NCI-H2171 treated with DMSO at 0.1 percent for 48 hours (cell line): ENCODE data around the gene ANXA2.
A peak's percentile ranks its signal among the peaks of the same experiment; 100 is the strongest.
"Not testable (repeated sequence)": the region's sequence is repeated elsewhere in the genome, so short reads cannot be mapped to it uniquely, and the experiment has no call there.

ENCODE experiments used
- DNase-seq: peaks from one replicate; lab custom pipeline; 2025; lab: John Stamatoyannopoulos, UW

The ANXA2 gene

DNA sequence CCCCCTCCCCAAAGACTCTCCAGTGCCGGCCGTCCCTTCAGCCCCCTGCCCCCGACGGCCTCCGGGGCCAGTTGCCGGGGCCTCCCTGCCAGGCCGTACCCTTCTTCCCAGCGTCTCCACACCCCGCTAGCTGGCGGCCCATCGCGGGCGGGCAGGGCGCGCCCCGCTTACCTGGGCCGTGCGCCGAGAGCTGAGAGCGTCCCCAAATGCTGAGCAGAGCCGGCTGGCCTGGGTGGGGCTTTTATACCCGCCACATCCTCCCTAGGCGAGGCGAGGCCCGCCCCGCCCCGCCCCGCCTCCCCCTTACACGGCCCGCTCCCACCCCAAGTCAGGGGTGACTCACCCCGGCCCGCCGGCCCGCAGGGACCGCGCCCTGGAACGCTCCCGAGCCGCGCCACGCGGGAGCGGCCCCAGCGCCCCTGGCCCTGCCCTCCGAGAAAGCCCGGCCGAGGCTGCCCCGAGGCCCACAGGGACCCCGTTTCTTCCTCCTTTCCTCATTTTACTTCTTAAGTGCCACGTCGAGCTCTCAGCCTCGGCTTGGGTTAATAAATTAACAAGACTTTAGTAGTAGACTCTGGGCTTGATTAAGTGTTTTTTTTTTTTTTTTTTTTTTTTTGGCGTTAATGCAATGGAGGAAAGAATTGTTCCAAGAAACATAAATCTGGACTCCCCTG lies at the start of gene ANXA2:
Gene ANXA2 (minus strand): TSS at position 215 of the 674 bp plus-strand sequence. CDS start 11,911 bp downstream, outside the sequence.
- peak; percentile 78 for DNase-seq

DNA sequence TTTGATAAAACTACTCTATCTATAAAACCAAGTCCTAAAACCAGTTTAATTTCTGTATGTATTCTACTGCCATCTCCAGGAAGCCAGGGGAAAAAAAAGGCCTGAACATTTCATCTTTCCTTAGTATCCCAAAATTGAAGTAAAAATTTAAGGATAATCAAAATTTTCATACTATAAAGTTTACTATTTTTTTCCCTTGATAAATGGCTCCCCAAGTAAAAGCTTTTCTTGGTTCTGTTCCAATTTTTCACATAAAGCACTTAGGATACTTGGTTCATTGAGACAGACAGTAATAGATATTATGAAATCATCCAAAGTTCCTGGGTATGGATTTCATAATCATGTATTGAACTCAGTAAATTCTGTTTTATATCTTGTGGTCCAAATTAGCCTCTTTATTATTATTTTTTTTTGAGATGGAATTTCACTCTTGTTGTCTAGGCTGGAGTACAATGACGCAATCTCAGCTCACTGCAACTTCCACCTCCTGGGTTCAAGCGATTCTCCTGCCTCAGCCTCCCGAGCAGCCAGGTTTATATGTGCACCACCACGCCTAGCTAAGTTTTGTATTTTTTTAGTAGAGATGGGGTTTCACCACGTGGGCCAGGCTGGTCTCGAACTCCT lies 46.6 kb upstream of the ANXA2 start:
- DNase-seq, result peak; percentile 41

DNA sequence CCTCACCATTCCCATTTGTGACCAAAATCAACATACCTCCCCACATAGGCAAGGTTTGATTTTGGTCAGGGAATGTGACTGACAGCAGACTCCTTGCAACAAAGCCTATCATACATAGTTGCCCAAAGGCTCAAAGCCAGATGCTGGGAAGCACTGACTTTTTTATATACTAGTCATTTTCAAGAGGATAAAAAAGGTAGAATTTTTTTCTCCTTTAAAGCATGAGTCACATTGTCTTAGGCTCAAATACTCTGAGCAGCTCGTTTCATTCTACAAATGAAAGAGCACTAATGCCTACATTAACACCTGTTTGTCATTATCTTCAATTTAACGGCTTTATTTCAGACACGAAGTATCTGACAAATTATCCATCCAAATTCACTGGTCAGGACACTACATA lies 45.0 kb upstream of the ANXA2 start:
- DNase-seq, result no peak

DNA sequence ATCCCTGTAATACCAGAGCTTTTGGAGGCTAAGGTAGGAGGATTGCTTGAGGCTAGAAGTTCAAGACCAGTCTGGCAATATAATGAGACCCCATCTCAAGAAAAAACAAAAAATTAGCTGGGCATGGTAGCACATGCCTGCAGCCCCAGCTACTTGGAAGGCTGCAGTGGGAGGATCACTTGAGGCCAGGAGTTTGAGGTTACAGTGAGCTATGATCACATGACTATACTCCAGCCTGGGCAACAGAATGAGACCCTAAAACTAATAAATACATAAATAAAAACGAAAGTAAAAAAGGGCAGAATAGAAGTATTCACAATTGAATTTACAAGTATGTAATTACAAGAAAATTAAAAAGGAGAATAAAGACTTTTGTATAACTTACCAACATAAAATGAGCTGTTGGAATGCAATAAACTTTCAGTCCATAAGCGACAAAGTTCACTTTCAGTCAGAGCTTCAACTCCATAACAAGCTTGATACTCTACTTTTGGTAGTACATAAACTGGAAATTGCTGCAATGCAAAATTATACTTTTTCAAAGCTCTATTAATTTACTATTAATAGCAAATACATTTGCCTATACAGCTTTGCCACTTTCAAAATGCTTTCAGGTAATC lies 44.4 kb upstream of the ANXA2 start:
- DNase-seq, result no peak

DNA sequence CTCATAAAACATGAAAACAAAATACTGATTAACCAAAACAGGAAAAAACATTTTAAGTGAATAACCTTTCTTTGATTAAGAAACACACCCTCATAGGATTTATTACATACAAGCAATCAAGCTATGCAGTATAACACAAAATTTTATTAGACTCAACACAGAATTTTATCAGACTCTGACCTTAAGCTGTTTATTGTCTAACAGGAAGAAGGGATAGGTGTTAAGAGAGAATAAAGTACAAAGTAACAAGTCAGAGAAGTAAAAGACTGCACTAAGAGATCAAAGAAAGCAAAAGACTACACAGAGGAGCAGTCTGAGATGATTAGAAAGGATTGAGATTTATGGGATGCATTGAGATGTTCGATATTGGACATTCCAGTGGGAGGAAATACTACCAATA lies 43.5 kb upstream of the ANXA2 start:
- DNase-seq, result no peak

DNA sequence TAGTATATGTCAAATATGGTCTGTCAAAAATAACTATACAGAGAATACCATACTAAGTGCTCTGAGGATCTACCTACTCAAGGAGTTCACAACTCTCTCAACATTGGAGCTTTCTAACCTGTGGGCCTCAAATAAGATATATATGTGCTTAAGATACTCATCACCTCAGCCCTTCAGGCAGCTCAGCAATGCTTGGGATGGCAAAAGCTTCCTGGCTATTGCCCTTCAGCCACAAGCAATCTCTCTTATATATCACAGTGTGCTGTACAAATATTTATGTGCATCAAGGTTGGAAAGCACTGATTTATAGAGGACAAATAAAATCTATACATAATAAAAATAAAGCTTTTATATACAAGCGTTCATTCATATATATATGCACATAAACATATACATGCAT lies 40.9 kb upstream of the ANXA2 start:
- DNase-seq, result no peak

DNA sequence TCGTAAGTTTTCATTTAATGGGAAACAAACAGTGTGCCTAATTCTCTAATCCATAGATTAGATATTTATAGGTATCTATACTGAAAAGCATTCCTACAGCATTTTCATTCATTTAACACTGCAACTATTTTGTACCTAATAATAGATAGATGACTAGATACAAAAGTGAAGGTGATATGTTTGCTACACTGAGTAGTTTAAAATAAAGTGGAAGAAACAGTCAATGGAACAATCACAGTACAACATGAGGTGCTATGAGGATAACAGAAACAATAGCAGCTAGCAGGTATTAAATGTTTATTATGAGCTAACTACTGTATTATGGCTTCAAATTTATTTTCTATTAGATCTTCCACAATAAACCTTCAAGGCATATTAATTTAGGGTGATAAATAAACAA lies 31.1 kb upstream of the ANXA2 start:
- no peak for DNase-seq

DNA sequence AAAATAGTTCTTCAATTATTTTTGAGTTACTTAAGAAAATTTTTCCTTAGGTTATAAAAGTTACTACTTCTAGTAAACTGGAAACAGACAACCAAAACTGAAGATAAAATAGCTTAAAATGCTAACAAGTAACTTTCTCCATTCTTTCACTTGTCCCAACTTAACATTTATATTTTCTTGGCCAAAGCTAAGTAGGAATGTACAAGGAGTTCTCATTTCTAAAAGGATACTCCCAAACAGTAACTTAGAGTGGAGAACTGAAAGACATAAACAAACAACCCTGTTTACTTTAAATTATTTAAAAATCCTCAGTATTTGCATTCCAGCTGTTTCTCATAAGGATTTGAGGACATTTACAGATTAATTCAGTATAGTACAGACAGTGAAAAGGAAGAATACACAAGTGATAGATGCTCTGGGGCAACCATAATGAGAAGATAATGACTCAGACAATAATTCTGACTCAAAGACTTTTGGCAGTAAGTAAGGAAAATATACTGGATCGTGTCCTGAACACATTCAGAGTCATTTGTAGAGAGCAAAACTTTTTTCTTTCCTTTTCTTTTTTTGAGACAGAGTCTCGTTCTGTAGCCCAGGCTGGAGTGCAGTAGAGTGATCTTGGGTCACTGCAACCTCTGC lies 29.2 kb upstream of the ANXA2 start:
- DNase-seq, result no peak

DNA sequence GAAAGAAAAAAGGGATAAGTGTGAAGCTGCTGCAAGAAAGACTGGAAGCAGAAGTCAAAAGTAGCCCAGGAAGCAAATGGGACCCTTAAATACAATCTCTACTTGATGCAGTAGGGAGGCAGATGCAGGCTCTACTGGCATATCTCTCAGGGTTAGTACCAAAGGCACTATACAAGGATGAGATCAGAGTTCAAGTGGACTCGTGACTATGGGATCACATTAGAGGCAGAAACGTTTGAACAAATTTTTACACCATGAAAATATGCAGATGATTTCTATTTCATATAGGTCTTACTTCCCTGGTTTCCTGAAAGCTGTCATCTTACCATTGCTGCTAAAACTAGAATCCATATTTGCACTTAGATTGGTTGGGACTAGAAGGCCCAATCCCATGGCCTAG lies 27.7 kb upstream of the ANXA2 start:
- DNase-seq, result no peak

DNA sequence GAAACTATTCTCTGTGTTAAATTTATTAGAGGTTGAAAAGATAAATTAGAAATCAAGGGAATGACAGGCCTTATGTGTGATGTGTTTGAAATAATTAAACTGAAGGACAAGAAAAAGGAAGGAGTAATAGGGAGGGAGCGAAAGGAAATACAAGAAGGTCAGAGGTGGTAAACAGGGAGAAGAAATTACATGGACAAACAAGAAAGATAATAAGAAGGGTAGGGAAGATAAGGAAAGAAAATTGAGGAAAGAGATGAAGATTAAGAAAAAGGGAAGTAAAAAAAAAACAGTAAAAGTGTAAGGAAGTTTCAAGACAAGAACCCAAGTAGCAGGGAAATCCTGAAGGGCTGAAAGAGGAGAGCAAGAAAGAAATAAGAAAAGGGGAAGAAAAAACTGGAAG lies 26.2 kb upstream of the ANXA2 start:
- DNase-seq, result no peak

DNA sequence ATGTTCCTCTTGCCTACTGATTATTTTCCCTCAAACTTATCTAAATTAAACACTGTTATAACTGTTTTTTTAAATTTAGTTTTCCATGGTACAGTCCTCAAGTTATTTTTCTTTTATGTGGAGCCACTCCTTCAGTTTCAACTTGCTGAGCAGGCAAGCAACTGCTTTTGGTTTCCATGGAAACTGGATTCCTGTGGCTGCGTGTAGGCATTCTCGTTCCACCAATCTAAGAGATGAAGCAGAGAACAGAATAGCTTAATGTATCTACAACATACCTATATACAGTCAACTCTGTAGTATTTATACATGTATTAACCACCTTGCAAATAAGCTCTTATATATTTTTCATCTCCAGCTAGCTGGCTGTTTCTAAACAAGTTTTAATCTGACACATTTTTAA lies 25.8 kb upstream of the ANXA2 start:
- DNase-seq, result peak; percentile 9

DNA sequence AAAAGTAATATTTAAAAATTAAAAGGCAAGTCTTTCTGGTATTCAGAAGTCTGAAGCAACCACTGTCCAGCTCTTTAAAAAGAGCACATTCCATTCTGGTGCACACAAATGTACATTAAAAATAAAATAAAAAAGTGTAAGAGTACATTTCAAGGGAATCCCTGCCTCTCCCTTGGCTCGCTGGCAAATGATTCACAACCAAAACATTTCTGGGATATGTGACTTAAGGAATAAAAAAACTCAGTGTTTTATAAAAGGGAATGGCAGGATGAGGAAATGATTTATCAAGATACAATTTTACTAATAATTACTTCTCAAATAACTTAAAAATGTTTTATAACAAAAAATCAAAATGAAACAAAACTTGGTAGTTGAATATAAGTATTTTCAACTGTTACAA lies 23.8 kb upstream of the ANXA2 start:
- no peak for DNase-seq

DNA sequence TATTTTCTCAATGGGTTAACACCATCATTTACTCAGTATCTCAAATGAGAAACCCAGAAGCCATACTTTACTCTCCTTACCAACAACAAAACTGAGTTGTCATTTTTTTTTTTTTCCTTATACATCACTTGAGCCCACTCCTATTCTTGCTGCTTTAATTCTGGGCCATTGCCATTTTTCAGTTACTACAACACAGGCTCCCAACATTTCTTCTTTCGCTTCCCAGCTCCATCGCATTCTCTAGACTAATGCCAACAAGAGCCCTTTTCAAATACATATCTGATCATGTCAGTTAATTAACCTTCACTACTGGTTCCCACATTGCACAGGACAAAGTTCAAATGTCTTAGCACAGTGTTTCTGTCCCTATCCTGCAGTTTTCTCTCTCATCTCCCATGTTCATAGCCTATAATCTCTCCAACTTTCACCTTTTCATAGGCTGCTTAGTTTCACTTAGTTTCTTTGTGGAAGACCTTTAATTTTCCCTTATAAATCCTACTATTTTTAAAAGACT lies 22.5 kb upstream of the ANXA2 start:
- no peak for DNase-seq

DNA sequence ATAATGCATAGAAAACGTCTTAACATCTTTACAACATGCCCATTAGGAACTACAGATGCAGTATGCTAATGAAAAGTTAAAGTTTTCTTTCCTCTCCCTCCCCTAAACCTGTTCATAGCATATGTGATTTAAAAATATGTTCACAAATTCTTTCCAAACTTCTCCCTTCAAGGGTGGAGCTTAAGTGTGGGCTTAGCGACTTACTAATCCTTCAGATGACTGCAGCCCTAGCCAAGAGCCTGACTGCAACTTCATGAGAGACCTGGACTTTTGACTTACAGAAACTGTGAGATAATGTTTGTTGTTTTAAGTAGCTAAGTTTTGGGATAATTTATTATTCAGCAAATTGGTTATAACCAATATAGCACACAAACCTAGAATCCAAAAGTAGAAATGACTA lies 22.0 kb upstream of the ANXA2 start:
- no peak for DNase-seq

DNA sequence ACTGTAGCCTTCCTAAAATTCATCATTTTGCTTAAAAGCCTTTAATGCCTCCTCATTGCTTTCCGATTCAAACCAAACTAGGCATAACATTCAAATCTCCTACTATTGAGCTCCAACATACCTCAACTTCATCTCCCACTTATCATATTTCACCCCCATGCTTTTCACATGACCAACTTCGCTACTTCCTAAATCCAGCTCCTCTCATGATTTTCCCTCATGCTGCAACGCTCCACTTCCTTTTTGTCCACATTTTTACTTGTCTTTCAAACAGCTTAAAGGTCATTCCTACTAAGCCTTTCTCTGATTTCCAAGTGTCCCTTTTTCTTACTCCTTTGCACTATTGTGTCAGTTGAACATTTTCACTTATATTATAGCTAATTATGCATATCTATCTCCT lies 20.3 kb upstream of the ANXA2 start:
- peak; percentile 27 for DNase-seq

DNA sequence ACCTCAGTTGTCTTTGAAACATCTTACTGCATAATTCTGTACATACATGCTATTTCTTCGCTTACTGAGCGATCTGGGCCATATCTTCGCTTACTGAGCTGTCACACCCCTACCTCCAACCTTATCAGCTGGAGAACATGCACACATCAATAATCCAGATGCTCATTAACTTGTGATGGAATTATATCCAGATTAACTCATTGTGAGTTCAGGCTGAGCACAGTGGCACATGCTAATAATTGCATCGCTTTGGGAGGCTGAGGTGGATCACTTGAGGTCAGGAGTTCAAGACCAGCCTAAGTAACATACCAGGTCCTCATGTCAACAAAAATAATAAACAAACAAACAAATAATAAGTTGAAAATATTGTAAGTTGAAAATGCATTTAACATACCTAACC lies 19.3 kb upstream of the ANXA2 start:
- no peak for DNase-seq

DNA sequence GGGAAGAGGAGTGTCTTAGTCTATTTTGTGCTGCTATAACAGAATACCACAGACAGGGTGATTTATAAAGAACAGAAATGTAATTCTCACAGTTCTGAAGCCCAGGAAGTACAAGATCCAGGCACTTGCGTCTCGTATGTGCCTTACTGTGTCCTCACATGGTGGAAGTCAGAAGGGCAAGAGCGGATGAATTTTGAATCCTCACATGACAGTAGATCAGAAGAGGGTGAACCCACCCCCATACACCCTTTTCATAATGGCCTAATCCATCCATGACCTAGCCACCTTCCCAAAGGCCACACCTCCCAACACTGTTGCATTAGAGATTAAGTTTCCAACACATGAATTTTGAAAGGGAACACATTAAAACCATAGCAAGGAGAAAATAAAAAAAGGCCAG lies 18.7 kb upstream of the ANXA2 start:
- DNase-seq, result no peak

DNA sequence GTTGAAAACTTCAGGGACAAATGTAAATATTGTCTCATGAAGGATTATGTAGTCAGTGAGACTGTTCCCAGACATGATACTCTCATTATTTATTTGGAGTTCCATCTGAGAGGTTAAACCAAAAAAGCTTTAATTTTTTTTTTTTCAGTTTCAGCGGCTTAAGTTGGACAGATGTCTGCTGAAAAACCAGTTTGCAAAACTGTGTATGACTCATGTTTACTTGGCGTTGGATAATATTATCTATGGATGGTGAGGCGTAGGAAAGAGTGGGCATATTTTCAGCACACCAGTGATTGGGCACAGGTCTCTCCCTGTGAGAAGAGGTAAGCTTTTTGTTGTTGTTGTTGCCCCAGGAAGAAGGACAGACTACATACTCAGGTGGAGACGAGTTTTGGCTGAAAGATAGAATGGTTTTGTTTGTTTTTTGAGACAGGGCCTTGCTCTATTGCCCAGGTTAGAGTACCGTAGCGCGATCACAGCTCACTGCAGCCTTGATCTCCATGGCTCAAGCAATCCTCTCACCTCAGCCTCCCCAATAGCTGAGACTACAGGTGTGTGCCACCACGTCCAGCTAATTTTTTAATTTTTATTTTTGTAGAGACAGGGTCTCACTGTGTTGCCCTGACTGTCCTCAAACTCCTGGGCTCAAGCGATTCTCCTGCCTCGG lies 16.4 kb upstream of the ANXA2 start:
- peak; percentile 74 for DNase-seq

DNA sequence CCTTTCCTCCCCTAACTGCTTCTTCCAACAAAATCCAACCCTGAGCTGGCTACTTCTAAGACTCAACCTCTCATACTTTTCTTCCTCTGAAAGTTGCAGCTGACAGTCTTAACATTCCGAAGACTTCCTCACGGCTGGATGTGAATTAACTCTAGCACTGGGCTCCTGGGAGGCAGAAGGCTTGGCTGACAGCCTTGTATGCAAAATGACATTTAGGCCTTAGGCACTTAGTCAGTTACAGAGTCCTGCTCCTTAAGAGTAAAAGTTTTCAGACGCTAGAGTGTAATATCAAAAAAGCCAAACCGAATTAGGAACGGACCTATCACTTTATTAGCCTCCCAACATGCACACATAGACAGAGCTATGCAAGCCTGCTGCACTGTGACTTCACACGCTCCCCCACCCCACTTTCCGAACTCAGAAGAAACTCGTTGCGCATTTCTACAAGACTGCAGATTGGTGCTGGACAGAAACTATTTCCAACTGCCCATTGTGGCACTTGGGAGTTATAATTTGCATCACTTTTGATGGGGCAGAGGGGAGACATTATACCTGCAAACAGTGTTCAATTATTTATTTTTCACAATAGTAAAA lies 15.5 kb upstream of the ANXA2 start:
- DNase-seq, result no peak

DNA sequence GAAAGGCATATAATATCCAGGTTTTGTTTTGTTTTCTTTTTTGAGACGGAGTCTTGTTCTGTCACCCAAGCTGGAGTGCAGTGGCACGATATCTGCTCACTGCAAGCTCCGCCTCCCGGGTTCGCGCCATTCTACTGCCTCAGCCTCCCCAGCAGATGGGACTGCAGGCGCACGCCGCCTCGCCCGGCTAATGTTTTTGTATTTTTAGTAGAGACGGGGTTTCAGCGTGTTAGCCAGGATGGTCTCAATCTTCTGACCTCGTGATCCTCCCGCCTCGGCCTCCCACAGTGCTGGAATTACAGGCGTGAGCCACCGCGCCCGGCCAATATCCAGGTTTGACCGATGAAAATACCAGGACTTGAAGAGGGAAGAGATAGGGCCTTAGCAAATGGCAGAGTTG lies 15.0 kb upstream of the ANXA2 start:
- DNase-seq, result not testable (repeated sequence)

DNA sequence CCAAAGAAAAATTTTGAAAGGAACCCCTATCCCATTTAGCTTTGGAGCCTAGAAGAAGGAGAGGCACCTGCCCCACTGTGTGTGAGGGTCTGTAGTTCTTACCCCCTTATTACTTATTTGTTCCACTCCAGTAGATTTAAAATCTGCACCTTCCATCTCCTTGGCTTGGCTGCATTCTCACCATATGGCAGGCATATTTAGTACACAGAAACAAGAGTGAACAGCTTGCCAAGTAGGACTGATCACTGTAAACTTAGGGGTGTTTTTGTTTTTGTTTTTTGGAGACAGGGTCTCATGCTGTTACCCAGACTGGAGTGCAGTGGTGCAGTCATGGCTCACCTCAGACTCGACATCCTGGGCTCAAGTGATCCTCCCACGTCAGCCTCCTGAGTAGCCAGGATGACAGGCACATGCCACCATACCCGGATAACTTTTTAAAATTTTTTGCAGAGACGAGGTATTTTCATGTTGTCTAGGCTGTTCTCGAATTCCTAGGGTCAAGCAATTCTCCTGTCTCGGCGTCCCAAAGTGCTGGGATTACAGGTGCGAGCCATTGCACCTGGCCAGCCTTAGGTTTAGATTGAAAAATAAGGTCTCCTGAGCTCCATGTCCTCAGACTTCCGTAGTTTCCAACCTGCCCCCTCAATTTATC lies 14.1 kb upstream of the ANXA2 start:
- peak; percentile 98 for DNase-seq
